ENCODE data around the gene HEBP2.
"Not testable (repeated sequence)": the region's sequence is repeated elsewhere in the genome, so short reads cannot be mapped to it uniquely, and the experiment has no call there.

HEBP2 gene

DNA sequence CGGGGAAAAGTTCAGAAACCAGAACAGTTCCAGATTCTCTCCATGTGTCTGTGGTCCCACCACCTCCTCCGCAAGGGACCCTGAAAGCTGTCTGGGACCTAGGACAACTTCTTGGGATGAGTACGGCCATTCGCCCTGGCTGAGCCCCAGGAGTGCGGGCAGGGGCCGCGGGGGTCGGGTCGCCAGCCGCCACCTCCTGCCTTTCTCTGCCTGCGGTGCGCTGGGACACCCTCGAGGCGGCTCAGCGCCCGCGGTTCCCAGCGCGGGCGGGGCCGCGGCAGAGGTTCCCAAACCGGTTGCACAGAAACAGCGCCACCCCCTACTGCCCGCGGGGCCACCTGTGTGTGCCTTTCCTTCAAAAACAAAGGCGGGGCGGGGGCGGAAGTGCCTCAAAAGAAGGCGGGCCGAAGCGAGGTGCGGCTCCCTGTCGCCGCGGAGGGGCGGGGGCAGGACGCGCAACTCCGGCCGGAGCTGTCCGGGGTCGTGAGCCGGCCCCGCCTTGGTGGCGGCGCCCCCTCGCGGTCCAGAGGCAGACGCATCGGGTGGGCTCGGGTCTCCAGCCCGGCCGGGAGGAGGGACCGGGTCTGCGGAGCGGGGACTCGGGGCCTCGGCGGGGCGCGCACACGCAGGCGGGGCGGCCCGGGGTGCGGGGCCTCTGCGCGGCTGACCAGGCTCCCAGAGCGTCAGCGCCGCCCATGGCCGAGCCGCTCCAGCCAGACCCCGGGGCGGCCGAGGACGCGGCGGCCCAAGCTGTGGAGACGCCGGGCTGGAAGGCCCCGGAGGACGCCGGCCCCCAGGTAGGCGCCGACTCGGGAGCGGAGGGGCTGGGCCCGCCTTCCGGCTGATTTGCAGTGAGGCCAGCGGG lies at the start of gene HEBP2:
Gene HEBP2, plus strand, starts transcription at position 423 of the 865 bp plus-strand sequence. Its CDS starts 273 bp downstream, at position 696.
- peak; percentile 89 for DNase-seq

GRCh38 chr6:138357928-138358327 lies 46.1 kb upstream of the HEBP2 start:
- no peak for DNase-seq

DNA sequence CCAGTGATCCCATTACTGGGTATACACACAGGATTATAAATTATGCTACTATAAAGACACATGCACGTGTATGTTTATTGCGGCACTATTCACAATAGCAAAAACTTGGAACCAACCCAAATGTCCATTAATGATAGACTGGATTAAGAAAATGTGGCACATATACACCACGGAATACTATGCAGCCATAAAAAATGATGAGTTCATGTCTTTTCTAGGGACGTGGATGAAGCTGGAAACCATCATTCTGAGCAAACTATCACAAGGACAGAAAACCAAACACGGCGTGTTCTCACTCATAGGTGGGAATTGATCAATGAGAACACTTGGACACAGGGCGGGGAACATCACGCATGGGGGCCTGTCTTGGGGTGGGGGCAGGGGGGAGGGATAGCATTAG lies 35.3 kb upstream of the HEBP2 start:
- DNase-seq = not testable (repeated sequence)

- DNase-seq = no peak
These were observed 33.2 kb upstream of the HEBP2 start for GRCh38 chr6:138370631-138371451.

DNA sequence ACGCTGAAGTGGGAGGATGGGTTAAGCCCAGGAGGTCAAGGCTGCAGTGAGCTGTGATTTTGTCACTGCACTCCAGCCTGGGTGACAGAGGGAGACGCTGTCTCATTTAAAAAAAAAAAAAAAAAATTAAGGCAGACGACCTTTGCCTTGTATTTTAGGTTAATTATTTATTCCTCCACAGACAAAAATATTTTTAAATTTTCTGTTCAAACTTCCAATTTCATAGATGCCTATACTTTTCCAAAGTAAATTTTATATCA lies 32.6 kb upstream of the HEBP2 start:
- DNase-seq = no peak

GRCh38 chr6:138371720-138372119 lies 32.3 kb upstream of the HEBP2 start:
- DNase-seq = no peak

DNA sequence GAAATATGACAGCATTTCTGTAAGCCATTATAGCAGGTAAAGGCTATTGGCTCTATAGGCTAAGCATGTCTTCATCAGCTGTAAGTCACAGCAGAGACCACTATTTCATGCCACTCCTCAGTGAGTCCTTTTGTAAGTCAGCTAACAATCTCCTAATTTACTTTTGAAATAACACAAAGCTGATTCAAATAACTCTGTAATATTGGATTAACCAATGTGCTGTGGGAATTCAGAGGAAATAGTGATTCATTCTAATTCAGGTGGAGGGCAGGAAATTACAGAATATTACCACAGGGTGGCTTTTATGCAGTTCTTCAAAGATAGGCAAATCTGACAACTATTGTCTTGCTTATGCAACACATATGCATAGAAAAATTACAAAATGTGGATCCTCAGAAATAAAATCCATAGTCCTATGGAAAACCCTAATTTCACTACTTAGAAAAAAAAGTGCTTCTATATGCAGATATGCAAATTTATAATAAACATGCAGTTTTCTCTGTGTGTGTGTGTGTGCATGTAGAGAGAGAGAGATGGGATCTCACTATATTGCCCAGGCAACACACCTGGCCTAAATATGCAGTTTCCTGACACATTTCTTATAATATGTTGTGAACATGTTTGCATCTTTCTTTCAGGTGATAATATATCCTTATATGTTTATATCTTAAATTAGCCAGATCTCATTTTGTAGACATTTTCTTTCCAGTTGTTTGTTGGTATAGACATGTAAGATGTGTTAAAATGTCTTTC lies 31.1 kb upstream of the HEBP2 start:
- DNase-seq = no peak

GRCh38 chr6:138374230-138374629 lies 29.8 kb upstream of the HEBP2 start:
- no peak for DNase-seq

DNA sequence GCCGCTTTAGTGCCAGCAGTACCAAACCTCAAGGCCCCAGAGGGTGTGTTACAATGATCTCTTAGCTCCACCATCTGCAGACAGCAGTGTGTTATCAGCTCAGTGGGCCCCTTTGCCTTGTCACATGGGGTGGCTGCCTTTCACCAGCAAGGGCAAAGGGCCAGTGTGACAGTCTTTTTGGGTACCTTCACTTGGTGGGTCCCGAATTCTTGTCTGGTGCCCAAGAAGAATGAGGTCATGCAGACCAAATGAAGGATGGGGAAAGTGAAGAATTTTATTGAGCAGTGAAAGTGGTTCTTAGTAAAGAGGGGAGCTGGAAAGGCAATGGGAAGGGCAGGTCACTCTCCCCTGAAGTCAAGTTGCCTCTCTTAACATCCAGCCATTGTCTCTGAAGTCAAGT lies 29.2 kb upstream of the HEBP2 start:
- DNase-seq = no peak

- DNase-seq = no peak
These were observed 27.0 kb upstream of the HEBP2 start for GRCh38 chr6:138377042-138377441.

- no peak for DNase-seq
These were observed 26.2 kb upstream of the HEBP2 start, which contains the start of gene SMIM28 for GRCh38 chr6:138377844-138378243. SMIM28 (plus strand) TSS chr6:138377905; CDS start chr6:138378073, 168 bp downstream.

GRCh38 chr6:138378463-138378862 lies 25.6 kb upstream of the HEBP2 start:
- no peak for DNase-seq

DNA sequence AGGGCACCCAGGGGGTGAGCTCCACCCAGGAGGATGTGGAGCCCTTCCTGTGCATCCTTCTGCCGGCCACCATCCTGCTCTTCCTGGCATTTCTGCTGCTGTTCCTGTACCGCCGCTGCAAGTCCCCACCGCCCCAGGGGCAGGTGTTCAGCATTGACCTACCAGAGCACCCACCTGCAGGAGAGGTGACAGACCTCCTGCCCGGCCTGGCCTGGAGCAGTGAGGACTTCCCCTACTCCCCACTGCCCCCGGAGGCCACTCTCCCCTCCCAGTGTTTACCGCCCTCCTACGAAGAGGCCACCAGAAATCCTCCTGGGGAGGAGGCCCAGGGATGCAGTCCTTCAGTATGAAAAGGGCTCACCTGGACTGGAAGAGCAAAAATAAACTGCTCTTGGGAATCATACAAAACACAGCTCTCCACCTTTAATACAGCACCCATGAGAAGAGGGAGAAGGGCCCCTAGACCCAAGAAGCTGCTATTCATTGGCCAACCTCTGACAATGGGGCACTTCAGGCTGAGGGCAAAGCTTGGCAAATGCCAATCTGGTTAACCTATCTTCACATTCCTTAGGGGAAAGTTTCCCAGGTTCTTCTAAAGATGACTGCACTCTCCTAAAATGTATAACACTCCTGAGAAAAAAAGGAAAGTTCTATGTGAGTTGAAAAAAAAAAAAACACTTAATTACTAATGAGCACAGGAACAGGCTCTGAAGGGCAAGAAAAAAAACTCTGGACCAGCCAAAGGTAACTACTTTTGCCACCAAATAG lies 21.3 kb upstream of the HEBP2 start:
- no peak for DNase-seq

DNA sequence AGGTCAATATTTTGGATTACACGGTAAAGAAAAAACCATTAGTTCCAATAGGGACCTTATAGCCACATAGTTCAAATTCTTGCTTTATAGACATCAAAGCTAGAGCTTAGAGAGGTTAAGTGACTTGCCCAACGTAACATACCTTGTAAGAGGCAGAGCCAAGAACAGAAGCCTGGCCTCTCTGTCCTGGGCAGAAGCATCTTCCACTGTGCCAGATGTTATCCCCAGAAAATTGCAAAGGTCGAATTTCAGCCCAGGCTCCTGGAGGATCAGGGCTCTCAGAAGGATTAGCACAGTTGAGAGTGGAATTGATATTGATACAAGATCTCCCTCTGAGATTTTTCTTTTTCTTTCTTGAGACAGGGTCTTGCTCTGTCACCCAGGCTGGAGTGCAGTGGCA lies 20.2 kb upstream of the HEBP2 start:
- no peak for DNase-seq

- DNase-seq = no peak
These were observed 17.1 kb upstream of the HEBP2 start for GRCh38 chr6:138386897-138387296.

DNA sequence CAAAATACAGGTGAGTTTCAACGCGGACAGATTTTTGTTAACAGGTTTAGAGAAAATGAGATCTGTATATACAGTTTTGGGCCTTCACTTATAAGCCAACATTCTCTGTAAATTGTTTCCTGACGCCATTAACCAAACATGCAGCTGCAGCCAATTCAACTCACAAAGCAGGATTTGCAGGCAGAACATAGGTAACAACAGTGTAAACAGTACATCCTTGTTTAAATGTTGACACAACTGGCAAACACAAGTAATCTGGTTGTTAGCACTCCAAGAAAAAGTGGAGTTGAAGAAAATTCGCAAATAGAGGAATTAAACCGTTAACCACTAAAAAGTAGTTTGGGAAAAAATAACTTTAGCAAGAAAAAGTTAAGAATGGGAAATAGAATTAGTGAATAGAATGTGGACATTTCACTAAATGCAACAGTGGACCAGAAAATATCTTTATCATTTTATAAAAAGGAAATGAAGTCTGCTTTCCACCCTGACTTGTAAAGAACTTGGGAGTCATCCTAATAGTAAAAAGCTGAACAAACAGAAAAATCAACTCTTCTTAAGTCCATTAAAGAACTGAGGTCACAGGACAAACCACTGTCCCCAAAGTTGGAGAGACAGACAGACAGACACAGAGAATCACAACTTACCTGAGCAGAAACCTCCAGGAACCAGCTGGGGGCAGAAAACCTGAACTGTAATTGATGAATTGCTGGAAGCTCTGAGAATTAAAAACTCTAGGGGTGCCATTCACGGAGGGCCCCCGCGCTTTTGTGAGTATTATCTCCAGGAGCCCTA lies 16.2 kb upstream of the HEBP2 start:
- no peak for DNase-seq

DNA sequence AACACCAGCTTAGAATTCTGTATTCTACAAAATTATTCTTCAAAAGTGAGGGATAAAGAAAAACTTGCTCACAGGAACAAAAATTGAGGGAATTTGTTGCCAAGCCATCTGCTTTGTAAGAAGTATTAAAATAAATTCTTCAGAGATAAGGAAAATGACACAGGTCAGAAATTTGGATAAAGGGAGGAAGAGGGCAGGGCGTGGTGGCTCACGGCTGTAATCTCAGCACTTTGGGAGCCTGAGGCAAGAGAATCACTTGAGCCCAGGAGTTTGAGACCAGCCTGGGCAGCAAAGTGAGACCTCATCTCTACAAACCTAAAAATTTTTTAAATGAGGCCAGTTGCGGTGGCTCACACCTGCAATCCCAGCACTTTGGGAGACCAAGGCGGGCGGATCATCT lies 14.5 kb upstream of the HEBP2 start:
- DNase-seq = no peak

GRCh38 chr6:138393871-138394783 lies 9.9 kb upstream of the HEBP2 start:
- no peak for DNase-seq

GRCh38 chr6:138396709-138397108 lies 7.3 kb upstream of the HEBP2 start:
- DNase-seq = no peak
